HG03097 (cell line): Measurements from ENCODE around the gene APOA5.
"Not testable (repeated sequence)": the region's sequence is repeated elsewhere in the genome, so short reads cannot be mapped to it uniquely, and the experiment has no call there.

ENCODE experiments used
- ATAC-seq: cut with Tn5 transposase; IDR thresholded peaks from one replicate; pipeline ENCODE4 v1.9.1; 2021; ENCODE audit not compliant: unreplicated experiment, low FRiP score

Gene APOA5, protein sequence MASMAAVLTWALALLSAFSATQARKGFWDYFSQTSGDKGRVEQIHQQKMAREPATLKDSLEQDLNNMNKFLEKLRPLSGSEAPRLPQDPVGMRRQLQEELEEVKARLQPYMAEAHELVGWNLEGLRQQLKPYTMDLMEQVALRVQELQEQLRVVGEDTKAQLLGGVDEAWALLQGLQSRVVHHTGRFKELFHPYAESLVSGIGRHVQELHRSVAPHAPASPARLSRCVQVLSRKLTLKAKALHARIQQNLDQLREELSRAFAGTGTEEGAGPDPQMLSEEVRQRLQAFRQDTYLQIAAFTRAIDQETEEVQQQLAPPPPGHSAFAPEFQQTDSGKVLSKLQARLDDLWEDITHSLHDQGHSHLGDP

GRCh38 chr11:116791813-116792143 is at the start of gene APOA5:
Gene APOA5, minus strand, starts transcription at chr11:116791879. Its CDS starts 19 bp downstream, at chr11:116791860.
- ATAC-seq = no peak

DNA sequence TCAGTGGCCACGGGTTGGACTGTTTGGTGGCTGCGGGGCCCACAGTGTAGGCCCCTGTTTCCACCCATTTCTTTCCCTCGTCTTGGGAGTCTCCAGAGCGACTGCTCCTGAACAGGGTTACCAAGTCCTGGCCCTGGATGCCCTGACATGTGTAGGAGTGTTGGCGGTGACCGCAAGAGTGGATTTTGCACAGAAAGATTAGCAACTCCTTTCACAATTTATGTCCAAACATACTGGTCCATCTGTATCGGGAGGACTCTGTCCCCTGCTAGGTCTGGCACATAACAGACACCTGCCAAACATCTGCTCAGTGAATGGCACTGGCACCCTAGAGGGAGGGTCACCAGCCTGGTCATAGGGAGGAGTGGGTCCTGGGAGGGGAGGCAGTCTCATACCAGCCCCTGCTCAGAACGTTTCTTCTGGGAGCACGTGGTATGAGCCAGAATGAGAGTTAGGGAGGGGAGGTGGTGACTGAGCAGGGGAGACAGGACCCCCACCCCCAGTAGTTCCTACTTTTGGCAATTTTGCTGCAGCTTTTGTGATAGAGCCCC is 49.1 kb upstream of the APOA5 start:
- ATAC-seq = no peak

DNA sequence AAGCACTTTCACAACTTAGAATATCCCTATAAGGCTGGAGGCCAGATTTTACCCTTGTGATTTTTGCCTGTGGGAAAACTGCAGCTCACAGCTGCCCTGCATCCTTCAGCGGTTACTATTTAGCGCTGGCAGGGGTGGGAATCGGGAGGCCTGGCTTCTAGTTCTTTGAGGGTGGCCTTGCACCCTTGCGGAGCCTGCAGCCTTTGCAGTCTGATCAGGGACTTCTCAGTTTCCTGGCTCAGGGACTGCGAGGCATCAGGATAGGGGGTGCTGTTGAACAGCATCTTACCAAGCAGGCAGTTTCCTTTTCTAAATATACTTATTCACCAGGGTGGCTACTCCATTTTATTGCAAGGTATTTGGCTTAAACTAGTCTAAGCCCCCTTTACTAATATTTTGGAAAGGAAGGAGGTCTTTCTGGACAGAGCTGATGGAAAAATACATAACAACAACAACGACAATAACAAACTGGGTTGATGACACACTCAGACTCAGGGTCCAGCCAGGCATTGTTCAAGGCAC is 48.6 kb upstream of the APOA5 start:
- no peak for ATAC-seq

GRCh38 chr11:116838321-116839084 is 46.8 kb upstream of the APOA5 start:
- no peak for ATAC-seq

DNA sequence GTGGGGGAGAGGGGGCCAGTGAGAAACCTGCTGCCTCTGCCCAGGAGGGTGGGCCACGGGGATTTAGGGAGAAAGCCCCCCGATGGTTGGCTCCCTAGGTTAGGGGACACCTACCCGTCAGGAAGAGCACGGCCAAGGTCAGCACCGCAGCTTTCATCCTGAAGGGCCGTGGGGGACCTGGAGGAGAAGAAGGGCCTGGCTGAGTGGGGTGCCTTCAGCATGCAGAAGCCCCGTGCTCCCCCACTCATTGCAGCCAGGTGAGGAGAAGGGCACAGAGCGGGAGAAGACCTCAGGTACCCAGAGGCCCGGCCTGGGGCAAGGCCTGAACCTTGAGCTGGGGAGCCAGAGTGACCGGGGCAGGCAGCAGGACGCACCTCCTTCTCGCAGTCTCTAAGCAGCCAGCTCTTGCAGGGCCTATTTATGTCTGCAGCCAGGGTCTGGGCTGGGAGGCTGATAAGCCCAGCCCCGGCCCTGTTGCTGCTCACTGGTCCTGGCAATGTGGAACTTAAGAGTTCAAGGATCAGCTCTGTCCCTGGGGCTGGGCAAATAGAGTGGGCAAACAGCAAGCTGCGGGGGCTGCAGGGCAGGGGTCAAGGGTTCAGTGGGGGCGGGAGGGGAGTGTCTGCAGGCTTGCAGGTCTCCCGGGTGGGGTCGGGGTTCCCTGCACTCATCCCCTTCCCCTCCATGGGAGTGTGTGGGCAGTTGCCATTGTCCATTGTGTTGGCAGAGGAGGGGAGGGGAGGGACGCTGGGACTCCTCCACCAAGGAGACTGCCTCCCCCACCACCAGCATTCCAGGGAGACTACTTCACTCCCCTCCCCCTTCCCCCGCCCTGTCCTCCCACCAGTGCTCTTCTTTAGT is 45.8 kb upstream of the APOA5 start, which contains the start of gene APOA1:
TSS of gene APOA1 (minus strand) at position 392 of the 861 bp plus-strand sequence. CDS start at position 157, 235 bp downstream.
- no peak for ATAC-seq

- ATAC-seq = no peak
Observed at GRCh38 chr11:116836632-116836991, 44.9 kb upstream of the APOA5 start.

GRCh38 chr11:116835791-116836631 is 44.3 kb upstream of the APOA5 start:
- no peak for ATAC-seq

DNA sequence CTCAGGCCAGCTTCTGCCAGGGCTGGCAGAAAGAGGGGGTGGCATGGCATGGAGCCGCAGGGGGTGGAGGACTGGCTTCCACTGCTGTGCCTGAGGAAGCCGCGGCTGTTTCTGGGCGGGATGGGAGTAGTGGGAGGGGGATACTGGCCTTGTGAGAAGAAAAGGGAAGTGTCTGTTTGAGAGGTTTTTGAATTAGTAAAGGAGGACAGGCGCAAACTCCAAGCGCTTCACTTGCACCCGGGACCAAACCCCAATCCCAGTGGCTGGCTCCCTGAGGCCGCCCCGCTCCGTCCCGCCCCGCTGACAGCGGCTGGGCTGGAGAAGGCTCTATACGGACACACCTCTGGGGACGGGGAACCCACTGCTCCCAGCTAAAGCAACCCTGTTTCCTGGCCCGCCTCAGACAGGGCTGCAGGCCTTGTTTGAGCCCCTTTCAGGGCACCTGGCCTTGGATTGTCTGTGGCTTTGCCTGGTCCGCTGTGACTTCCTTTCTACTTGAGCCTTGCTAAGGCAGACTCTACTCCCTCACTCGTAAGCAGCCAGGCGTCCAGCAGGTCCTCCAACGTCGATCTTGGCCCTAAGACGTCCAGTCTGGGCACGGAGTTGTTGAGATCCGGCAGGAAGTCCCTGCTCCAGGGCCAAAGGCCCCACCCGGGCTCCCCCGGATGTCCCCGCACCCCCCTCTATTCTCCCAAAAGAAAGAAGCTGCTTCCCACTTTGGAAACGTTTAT is 43.5 kb upstream of the APOA5 start:
- ATAC-seq = no peak

DNA sequence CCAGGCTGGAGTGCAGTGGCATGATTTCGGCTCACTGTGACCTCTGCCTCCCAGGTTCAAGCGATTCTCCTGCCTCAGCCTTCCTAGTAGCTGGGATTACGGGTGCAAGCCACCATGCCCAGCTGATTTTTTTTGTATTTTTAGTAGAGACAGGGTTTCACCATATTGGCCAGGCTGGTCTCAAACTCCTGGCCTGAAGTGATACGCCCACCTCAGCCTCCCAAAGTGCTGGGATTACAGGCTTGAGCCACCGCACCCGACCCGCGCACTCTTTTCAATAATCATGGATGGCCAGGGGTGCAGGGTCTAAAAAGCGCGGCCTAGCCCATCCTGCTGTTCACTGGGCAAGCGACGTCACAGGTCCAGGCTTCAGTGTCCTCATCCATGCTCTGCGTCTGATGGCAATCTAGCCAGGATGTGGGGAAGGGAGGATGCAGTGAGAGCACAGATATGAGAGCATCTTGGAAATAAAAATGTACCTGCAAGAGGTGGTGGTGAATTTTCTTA is 42.9 kb upstream of the APOA5 start:
- not testable (repeated sequence) for ATAC-seq

DNA sequence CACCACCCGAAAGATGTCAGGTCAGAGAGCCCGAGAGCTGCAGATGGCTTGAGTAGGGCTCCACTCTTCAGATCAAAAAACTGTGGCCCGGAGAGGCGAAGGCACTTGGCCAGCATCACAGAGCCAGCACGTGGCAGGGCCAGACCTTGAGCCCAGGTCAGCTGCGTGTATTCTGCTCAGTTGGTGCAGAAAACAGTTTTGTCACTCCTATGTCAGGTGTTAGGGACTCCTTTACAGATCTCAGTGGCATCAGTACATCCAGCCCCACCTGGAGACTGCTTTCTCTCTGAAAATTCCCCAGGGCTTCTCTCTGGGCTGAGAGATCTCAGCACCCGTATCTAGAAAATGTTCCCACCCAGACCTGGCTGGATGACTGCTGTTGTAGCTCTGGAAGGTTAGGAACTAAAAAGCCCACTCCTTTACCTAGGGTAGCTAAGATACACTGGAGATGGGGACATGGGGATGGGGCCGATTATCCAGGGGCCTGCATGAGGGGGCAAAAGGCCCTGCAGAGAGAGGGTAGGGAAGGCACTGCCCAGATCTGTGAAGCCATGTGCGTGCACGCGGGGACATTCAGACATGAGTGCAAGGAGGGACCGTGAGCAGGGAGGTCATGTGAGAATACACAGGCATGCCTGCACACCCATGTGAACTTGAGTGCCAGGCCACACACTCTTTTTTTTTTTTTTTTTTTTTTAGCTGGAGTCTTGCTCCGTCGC is 42.3 kb upstream of the APOA5 start:
- no peak for ATAC-seq

GRCh38 chr11:116833491-116833815 is 41.8 kb upstream of the APOA5 start:
- no peak for ATAC-seq

DNA sequence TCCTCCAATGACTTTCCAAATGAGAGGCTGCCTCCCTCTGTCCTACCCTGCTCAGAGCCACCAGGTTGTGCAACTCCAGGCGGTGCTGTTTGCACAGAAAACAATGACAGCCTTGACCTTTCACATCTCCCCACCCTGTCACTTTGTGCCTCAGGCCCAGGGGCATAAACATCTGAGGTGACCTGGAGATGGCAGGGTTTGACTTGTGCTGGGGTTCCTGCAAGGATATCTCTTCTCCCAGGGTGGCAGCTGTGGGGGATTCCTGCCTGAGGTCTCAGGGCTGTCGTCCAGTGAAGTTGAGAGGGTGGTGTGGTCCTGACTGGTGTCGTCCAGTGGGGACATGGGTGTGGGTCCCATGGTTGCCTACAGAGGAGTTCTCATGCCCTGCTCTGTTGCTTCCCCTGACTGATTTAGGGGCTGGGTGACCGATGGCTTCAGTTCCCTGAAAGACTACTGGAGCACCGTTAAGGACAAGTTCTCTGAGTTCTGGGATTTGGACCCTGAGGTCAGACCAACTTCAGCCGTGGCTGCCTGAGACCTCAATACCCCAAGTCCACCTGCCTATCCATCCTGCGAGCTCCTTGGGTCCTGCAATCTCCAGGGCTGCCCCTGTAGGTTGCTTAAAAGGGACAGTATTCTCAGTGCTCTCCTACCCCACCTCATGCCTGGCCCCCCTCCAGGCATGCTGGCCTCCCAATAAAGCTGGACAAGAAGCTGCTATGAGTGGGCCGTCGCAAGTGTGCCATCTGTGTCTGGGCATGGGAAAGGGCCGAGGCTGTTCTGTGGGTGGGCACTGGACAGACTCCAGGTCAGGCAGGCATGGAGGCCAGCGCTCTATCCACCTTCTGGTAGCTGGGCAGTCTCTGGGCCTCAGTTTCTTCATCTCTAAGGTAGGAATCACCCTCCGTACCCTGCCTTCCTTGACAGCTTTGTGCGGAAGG is 40.9 kb upstream of the APOA5 start:
- no peak for ATAC-seq

GRCh38 chr11:116831790-116832349 is 40.2 kb upstream of the APOA5 start:
- ATAC-seq = no peak

- no peak for ATAC-seq
Observed at GRCh38 chr11:116830184-116830912, 38.7 kb upstream of the APOA5 start.

GRCh38 chr11:116829525-116830183 is 38.0 kb upstream of the APOA5 start, which contains the start of gene APOC3:
Gene APOC3, plus strand, starts transcription at chr11:116829907. Its CDS starts 676 bp downstream, at chr11:116830583.
- ATAC-seq = no peak
